ENCODE measurements around the gene JAGN1.
"Not testable (repeated sequence)": the region's sequence is repeated elsewhere in the genome, so short reads cannot be mapped to it uniquely, and the experiment has no call there.

The JAGN1 gene

GRCh38 chr3:9890249-9891071 lies at the start of gene JAGN1:
Gene JAGN1 (plus strand): TSS chr3:9890610. CDS start chr3:9890723, 113 bp downstream.
- DNase-seq (ENCODE audit: low spot score) = peak; percentile 90

- DNase-seq (ENCODE audit: low spot score) = no peak
These were observed 49.4 kb upstream of the JAGN1 start for GRCh38 chr3:9841015-9841414.

GRCh38 chr3:9843715-9844438 lies 46.5 kb upstream of the JAGN1 start, which contains the start of gene RPUSD3:
Gene RPUSD3 (minus strand): TSS chr3:9844008. CDS start chr3:9843990, 18 bp downstream.
- peak; percentile 100 for DNase-seq (ENCODE audit: low spot score)

GRCh38 chr3:9846231-9846630 lies 44.2 kb upstream of the JAGN1 start:
- DNase-seq (ENCODE audit: low spot score) = no peak

GRCh38 chr3:9846931-9847488 lies 43.4 kb upstream of the JAGN1 start:
- DNase-seq (ENCODE audit: low spot score) = no peak

- DNase-seq (ENCODE audit: low spot score) = not testable (repeated sequence)
These were observed 42.5 kb upstream of the JAGN1 start for GRCh38 chr3:9847870-9848269.

GRCh38 chr3:9848860-9849259 lies 41.5 kb upstream of the JAGN1 start:
- DNase-seq (ENCODE audit: low spot score) = not testable (repeated sequence)

GRCh38 chr3:9851383-9851782 lies 39.0 kb upstream of the JAGN1 start:
- not testable (repeated sequence) for DNase-seq (ENCODE audit: low spot score)

GRCh38 chr3:9851926-9852325 lies 38.5 kb upstream of the JAGN1 start:
- not testable (repeated sequence) for DNase-seq (ENCODE audit: low spot score)

GRCh38 chr3:9852528-9852927 lies 37.9 kb upstream of the JAGN1 start:
- no peak for DNase-seq (ENCODE audit: low spot score)

GRCh38 chr3:9854291-9854940 lies 36.0 kb upstream of the JAGN1 start:
- DNase-seq (ENCODE audit: low spot score) = not testable (repeated sequence)

- no peak for DNase-seq (ENCODE audit: low spot score)
These were observed 34.8 kb upstream of the JAGN1 start for GRCh38 chr3:9855594-9855993.

- no peak for DNase-seq (ENCODE audit: low spot score)
These were observed 30.8 kb upstream of the JAGN1 start for GRCh38 chr3:9859530-9860025.

- DNase-seq (ENCODE audit: low spot score) = no peak
These were observed 29.2 kb upstream of the JAGN1 start for GRCh38 chr3:9861201-9861600.

GRCh38 chr3:9861626-9862130 lies 28.7 kb upstream of the JAGN1 start:
- no peak for DNase-seq (ENCODE audit: low spot score)

- DNase-seq (ENCODE audit: low spot score) = peak; percentile 82
These were observed 27.9 kb upstream of the JAGN1 start for GRCh38 chr3:9862391-9863057.

- DNase-seq (ENCODE audit: low spot score) = no peak
These were observed 27.2 kb upstream of the JAGN1 start for GRCh38 chr3:9863058-9863772.

- DNase-seq (ENCODE audit: low spot score) = no peak
These were observed 26.0 kb upstream of the JAGN1 start for GRCh38 chr3:9864200-9864927.

GRCh38 chr3:9865125-9865637 lies 25.2 kb upstream of the JAGN1 start:
- not testable (repeated sequence) for DNase-seq (ENCODE audit: low spot score)

GRCh38 chr3:9866639-9867038 lies 23.8 kb upstream of the JAGN1 start:
- no peak for DNase-seq (ENCODE audit: low spot score)
